HG02678 (cell line): Measurements from ENCODE around the gene ZNF805.
"Not testable (repeated sequence)": the region's sequence is repeated elsewhere in the genome, so short reads cannot be mapped to it uniquely, and the experiment has no call there.

ENCODE experiments used
- ATAC-seq: cut with Tn5 transposase; IDR thresholded peaks from one replicate; pipeline ENCODE4 v1.9.1; 2021; ENCODE audit warnings: mild to moderate bottlenecking, moderate library complexity; ENCODE audit not compliant: unreplicated experiment

Gene ZNF805

GRCh38 chr19:57267291-57267690, 26.9 kb downstream of the ZNF805 start:
- no peak for ATAC-seq

DNA sequence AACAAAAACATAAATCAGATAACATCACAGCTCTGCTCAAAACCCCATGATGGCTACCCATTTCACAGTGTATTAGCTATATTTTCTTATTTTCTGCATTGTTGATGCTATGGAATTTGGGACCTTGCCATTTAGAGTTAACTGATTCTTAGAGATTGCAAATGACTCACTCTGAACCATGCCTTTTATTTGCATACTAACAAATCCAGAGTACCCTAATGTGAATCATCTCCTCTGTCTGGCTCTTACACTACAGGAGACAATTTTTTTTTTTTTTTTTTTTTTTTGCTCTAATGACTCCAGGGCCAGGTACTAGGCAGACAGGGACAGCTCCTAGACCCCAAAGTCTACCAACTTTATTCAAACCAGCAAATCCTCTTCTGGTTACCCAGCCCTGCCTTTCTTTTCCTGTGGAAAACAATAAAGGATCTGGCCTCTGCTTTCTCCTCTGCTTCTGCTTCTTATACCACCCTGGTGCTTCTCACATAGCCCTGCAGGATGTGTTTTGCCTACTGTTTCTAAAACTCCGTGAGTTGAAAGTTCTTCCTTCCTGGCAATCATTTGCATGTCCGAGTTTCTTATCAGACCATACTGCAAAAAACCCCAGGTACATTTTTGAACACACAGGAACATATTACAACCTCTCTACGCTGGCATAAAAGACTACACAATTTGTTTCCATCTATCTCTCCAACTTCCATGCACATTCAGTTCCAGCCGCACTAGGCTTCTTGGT, 29.3 kb downstream of the ZNF805 start:
- ATAC-seq: no peak

DNA sequence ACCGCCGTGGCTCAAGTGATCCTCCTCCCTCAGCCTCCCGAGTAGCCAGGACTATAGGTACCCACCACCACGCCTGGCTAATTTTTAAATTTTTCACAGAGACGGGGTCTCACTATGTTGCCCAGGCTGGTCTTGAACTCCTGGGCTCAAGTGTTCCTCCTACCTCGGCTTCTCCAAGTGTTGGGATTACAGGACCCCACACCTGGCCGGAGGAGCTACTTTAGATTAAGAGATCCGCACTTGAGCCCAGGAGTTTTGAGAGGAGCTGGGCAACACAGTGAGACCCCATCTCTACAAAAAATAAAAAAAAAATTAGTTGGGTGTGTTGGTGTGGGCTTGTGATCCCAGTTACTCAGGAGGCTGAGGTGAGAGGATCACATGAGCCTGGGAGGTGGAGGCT, 30.8 kb downstream of the ZNF805 start:
- no peak for ATAC-seq

GRCh38 chr19:57273014-57273413, 32.6 kb downstream of the ZNF805 start:
- no peak for ATAC-seq

GRCh38 chr19:57276430-57276829, 36.0 kb downstream of the ZNF805 start:
- no peak for ATAC-seq

DNA sequence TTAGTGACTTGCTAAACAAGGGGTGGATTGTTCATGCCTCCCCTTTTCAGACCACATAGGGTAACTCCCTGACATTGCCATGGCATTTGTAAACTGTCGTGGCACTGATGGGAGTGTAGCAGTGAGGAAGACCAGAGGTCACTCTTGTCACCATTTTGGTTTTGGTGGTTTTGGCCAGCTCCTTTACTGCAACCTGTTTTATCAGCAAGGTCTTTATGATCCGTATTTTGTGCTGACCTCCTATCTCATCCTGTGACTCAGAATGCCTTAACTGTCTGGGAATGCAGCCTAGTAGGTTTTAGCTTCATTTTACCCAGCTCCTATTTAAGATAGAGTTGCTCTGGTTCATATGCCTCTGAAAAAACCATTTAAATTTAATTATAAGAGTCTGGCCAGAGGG, 38.0 kb downstream of the ZNF805 start:
- not testable (repeated sequence) for ATAC-seq

DNA sequence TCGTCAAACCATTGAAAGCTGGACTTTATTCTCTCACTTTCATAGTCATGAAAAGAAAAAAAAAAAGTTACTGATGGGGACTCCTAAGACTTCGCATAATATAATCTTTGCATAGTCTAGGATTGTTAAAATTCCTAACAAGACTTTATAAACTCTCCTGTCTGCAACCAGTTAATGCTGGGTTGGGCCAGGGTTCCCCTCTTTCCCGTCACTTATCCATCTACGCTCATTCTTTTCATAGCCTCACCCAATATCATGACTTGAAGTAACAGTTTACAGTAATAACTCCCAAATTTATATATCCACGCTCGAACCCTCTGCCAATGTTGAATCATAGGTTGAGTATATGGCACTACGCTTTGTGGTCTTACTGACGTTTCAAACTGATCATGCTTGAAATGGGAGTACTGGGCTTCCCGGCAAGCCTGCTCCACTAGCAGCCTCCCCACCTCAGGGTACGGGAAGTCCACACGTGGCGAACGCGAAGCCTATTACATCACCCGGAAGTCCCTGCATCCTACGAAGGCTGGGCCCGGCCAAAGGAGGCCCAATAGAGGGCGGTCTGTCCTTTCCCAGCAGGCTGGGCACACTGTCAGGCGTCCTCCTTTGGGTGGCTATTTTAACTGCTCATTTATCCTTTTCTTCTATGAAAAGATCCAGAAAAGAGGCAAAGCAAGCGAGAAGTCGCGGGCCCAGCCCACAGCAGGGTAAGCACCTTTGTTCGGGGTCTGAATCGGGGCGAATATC, 39.2 kb downstream of the ZNF805 start:
- peak; percentile 76 for ATAC-seq

DNA sequence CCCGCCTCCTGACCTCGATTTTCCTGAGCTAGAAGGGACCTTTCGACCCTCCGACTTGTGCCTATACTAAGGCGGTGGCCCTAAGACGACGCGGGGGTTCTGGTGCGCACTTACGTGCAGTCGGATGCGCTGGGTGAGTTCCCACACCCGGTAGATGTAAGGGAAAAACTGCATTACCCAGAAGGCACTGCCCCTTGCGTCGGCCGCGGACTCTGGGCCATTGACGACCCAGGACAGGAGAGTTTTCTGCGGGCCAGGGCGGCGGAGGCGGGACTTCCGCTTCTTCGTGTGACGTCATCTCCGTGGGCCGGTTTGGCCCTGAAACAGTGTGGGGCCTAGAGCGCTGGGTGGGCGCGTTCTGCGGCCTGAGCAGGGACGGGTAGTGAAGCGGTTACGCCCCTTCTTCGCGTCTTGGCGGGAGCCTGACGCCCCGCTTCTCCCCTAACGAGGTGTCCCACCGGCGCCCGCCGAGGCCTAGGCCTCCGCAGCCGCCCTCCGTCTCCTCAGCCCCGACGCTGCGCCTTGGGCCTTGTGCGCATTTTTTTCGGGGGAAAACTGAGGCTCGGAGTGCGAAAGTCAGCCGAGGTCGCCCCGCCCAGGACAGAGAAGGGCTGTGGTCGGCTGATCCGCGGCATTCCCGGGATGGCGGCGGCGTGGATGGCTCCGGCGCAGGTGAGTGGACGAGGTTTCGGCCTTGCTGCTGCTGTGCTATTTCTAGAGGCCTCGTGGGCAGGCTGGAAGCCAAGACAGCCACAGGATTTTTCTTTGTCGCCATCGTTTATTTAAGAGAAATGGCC, 39.9 kb downstream of the ZNF805 start, which contains the start of gene ZNF460:
ZNF460 (plus strand) TSS at position 321 of the 797 bp plus-strand sequence; CDS start at position 643, 322 bp downstream.
- ATAC-seq: peak; percentile 79

- ATAC-seq: no peak
Measured at GRCh38 chr19:57280962-57281400, 40.5 kb downstream of the ZNF805 start.

GRCh38 chr19:57282011-57282643, 41.7 kb downstream of the ZNF805 start:
- ATAC-seq: no peak

- no peak for ATAC-seq
Measured at GRCh38 chr19:57288373-57288772, 47.9 kb downstream of the ZNF805 start.

- no peak for ATAC-seq
Measured at GRCh38 chr19:57290970-57291369, 50.5 kb downstream of the ZNF805 start.

GRCh38 chr19:57292547-57292946, 52.1 kb downstream of the ZNF805 start:
- no peak for ATAC-seq

- ATAC-seq: no peak
Measured at GRCh38 chr19:57293719-57294118, 53.3 kb downstream of the ZNF805 start.

DNA sequence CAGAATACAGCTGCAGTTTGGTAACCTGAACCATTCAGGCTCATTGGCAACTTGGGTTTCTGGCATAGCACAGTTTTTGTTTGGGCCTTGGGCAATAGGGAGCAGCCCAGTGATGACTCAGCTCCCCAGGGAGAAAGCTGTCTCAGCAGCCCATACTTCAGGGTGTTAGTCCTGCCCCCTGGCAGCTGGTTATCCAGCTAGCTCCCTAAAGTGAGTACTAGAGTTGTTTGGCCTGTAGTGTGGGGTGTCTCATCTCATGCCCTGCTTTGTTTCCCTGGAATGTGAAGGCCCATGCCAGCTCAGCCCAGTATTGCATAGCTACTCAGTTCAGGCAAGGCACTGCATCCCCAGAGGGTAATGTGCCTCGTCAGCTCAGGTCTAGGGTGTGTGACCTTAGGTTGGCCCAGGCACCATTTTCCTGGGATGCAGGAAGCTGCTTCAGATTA, 61.6 kb downstream of the ZNF805 start:
- ATAC-seq: no peak

DNA sequence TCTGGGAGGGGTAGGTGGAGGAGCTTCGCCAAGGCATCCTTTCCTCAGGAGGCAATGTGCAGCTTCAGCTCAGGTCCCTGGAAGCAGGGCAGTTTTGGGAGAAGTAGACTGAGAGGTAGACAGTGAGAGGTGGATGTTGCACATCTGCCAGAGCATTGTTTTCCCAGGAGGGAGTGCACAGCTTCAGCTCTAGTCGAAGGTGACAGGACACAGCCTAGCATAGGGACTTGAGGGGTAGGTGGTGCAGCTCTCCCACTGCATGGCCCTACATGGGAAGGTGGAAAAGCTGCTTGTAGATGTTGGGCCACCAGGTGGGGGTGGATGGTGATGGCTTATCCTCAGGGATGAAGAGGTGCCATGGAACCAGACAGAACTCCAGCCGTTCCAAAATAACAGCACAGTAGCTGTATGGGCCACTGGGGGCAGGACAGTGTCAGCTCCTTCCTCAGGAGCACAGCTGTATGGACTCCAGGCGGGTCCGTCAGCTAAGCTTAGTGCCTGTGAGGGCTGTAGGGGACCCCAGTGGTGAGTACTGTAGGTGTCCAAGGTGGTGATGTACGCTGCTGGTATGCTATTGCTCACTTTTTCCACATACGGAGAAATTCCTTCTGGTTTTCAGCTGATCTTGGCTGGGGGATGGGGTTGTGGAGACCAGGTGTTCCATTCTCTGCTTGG, 62.4 kb downstream of the ZNF805 start:
- no peak for ATAC-seq
